Esophagus mucosa (tissue), 1 donor: Measurements from ENCODE around the gene PSTPIP2. TPM values are rescaled to one million over a fixed set of nuclear protein-coding genes. Genes with fewer than 3 reads are reported as not detected.
A peak's percentile ranks its signal among the peaks of the same experiment; 100 is the strongest.
"Not testable (repeated sequence)": the region's sequence is repeated elsewhere in the genome, so short reads cannot be mapped to it uniquely, and the experiment has no call there.

Source experiments
- ATAC-seq: fragments of 200-7000 bp; cut with Tn5 transposase; one replicate; pipeline ENCODE4 v1.9.1; 2020
- total RNA-seq: library from RNA; stranded (reverse); gene quantifications from one replicate; pipeline ENCODE4 v1.2.4, GENCODE V29; 2023
- donor health status: DM: yes; HTN: yes; CAD: no.

PSTPIP2 gene
- total RNA-seq, 1 donor from 2014 or later, result 4.7 TPM

DNA sequence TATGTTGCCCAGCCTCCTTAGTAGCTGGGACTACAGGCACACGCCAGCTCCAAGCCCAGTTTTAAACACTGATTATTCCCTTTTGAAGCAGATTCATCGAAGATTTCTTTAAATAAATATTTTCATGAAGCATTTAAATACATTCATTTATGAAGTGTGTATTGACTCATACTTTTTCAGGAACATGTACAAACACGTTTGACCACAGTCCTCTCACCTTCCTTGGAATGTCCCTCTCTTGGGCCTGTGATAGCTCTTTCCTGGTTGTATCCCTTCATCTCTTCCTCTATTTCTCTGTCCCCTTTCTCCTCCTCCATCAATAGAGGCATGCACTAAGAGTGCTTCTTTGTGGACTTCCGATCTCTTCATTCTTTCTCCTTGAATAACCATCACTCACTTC lies 2.5 kb downstream of the PSTPIP2 start:
- peak; percentile 69 for ATAC-seq

DNA sequence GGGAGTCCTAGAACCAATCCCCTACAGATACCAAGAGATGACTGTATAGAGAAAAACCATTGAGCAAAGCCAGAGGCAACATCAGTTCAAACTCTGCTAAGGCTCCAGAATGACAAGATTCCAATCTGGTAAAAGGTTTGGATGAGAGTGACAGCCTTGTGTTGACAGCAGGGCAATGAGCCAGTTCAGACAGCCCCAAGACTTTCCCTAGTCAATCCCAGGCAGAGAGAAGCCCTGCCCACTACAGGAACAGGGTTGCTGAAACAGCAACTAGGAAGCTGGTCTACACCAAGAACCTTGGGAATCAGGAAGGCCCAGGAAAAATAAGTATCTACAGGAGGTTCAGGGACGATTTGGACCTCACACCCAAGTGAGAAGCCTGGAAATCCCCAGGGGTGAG lies 3.3 kb downstream of the PSTPIP2 start:
- peak; percentile 45 for ATAC-seq

DNA sequence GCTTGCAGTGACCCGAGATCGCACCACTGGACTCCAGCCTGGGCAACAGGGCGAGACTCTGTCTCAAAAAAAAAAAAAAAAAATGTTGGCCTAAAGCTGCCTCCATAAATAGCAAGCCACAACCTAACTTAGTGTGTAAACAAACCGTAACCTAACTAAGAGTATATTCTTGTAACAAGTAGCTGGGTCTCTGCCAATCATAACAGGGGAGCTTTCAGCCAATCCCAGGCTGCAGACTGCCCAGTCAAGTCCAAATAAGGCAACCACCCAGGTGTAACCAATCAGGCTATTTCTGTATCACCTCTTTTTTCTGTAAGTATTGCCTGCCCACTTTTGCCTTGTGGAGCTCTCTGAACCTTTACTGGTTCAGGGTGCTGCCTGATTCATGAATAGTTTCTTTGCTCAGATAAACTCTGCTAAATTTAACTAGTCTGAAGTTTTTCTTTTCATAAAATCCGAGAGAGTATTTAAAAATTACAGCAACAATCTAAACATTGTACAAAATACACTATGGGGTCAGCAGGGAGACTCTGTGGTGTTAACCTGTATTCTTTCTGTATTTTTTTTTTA lies 4.5 kb downstream of the PSTPIP2 start:
- peak; percentile 12 for ATAC-seq

DNA sequence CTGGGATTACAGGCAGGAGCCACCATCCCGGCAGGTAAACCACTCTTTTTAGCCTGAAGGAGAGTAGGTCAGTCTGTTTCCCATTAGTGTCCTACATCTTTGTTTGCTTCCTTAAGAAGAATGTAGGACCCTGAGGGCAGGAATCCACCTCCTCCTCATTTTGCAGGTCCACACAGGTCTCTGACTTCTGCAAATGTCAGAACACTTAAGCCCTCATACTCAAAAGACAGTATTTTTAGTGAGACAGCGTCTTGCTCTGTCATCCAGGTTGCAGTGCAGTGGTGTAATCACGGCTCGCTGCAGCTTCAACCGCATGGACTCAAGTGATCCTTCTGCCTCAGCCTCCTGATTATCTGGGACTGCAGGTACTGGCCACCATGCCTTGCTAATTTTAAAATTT lies 9.3 kb downstream of the PSTPIP2 start:
- peak; percentile 85 for ATAC-seq

DNA sequence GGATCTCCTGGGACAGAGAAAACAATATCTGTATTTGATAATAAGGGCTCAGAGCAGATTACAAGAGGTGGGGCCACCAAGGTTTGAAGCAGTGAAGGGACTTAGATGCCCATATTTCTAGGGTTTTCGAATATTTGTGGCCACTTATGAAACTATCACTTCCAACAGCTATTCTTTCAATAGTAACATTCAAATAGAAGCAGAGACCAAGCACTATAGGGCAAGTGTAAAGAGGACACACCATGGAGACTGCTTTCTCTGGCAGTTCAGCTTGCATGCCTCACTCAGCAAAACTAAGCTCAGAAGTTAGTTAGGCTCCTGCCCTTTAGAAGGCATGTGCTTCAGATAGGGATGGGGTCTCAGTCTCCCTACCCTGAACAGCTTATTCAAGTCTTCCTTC lies 10.3 kb downstream of the PSTPIP2 start:
- ATAC-seq, result no peak

DNA sequence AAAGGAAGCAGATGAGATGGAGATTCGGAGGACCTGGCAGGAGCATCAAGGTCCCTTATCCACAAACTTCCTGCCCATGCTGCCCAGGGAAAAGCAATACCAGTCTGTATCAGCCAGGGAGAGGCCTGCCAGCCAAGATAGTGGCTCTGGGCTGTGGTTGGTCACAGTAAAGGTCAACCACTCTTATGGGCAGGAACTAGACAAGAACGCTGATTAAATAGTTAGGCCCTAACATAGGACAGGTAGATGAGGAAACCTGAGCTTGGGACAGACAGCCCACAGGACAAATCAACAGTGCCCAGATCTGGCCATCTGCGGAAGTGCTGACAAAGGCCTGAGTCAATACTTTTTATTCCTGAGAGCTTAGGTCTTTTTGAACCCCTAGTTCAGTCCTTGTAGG lies 10.7 kb downstream of the PSTPIP2 start:
- no peak for ATAC-seq

DNA sequence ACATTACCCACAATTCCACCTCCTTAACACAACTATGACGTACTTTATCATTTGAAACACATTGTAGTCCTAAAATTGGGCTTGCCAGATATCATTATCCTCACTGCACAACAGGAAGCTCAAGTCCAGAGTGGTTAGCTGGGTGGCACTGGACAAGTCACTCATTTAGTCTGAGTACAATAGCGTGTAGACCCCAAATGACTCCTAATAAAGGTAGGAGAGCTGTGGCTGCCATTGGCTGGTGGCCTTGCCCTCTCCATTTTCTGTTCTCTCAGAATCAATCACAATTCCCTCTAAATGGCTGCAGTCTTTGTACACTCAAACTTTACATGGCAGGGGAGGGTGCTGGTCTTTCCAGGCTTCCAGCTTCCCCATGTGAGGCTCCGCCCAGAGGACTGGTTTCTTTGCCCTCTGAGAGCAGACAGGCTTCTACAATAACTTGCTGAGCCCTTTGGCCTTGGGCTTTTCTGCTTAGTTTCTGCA lies 11.7 kb downstream of the PSTPIP2 start:
- peak; percentile 30 for ATAC-seq

DNA sequence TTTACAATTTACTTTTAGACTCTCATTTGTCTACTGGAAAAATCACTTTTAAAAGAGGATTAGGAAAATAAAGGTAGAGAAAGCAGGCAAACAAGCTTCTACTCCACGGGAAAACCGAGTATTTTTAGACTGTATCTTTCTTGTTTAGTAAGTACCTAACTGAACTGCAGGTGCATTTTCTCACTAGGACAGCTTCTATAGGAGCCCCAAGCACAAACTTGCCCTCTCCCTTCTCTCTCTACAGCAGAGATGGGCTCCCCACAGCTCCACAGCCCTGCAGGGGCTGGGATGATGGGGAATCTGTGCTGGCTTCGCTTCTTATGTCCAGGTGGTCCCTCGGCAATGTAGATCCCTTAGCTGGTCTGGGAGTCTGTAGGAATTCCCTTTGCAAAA lies 16.2 kb downstream of the PSTPIP2 start:
- no peak for ATAC-seq

DNA sequence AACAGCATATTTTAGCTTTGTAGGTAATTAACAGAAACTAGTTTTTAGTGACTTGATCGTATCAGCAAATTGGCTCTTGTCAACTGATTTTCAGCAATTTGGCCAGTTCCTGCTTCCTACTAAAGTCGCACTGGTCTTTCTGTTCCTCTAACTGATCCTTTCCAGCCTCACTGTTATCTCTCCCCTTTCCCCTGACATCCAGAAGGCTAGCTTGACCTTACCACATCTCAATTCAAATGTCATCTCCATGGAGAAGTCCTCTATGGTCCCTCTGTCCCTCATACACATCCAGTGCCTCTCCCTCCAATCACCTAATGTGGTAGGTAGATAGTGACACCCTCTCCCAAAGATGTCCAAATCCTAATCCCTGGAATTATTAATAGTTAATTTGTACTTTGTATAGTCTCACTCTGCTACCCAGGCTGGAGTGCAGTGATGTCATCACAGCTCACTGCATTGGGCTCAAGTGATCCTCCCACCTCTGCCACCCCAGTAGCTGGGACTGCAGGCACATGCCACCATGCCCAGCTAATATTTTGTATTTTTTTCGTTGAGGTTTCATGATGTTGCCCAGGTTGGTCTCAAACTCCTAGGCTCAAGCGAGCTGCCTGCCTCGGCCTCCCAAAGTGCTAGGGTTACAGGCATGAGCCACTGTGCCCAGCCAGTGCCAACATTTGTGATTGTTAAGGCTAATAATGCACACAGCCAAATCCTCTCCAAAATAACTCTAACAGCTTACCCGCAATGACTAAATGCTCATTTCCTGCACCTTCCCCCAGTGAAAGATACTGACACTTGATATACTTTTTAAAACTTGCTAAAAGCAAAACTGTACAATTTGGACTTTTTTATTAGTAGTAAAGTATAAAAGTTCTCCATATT lies 16.9 kb downstream of the PSTPIP2 start:
- no peak for ATAC-seq

DNA sequence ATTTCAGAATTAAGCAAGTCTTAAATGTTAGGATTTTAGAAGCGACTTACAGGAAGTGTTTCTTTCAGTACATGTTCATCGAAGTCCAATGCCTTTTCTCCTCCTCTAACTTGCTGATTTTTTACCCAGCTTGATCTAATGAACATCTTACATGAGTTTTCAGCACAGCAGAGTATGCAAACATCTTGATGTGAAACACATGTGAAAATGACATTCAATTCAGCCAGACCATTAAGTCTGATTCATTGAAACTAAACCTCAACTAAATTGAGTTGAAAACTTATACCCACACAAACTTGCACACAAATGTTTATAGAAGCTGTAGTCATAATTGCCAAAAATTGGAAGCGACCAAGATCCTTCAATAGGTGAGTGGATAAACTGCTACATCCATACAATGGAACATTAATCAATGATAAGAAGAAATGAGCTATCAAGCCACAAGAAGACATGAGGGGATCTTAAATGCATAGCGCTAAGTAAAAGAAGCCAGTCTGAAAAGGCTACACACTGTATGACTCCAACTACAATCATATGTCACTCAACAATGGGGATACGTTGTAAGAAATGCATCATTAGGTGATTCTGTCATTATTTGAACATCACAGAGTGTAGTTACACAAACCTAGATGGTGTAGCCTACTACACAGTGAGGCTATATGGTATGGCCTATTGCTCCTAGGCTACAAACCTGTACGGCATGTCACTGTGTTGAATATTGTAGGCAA lies 18.5 kb downstream of the PSTPIP2 start:
- no peak for ATAC-seq

DNA sequence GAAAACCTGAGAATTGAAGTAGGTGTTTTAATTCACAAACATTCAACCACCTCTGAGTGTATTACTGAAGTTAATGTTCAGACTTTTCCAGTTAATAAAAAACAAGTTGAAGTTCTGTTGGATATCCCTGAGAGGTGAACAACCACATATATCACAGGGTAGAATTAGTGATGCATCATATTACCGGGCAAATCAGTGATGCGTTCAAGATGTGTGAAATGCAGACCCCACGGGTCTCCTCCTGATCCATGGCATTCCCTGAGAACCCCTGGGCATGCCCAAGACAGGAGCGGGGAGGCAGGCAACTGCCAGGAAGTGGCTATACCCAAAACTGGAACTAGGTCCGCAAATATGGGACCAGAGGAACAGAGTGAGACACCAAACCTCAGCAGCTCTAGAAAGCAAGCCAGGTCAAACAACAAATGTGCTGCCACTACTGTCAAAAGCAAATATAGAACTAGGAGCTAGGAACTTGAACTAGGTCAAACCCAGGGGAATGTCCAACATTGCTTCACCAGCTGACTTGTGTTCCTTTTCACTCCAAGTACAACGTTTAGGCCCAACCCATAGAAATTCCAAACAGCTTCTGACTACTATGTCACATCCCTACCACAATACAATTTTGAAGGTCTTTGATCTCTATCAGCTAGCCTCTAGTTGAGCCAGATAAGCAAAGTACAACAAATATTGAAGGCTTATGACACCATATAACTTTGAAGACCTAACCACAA lies 20.2 kb downstream of the PSTPIP2 start:
- ATAC-seq, result no peak

DNA sequence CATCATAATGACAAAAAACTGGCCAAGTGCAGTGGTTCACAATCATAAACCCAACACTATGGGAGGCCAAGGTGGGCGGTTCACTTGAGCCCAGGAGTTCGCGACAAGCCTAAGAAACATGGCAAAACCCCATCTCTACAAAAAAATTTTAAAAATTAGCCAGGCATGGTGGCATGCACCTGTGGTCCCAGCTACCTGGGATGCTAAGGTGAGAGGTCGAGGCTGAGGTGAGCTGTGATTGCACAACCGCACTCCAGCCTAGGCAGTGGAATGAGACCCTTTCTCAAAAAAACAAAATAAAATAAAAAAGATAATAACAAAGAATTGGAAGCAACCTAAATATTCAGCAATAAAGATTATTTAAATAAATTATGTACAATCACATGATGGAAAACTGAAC lies 21.8 kb downstream of the PSTPIP2 start:
- ATAC-seq, result no peak

DNA sequence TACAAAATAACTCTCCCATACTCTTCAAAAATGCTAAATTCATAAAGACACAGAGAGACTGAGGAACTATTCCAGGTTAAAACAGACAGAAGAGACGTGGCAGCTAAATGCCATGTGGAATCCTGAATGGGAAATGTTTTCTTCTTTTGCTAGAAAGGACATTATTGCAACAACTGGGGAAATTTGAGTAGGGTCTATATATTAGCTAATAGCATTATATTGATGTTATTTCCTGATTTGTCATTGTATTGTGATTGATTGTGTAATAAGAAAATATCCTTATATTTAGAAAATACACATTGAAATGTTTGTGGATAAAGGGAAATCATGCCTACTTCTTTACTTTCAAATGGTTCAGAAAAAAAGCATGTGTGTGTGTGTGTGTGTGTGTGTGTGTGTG lies 23.4 kb downstream of the PSTPIP2 start:
- ATAC-seq, result no peak

DNA sequence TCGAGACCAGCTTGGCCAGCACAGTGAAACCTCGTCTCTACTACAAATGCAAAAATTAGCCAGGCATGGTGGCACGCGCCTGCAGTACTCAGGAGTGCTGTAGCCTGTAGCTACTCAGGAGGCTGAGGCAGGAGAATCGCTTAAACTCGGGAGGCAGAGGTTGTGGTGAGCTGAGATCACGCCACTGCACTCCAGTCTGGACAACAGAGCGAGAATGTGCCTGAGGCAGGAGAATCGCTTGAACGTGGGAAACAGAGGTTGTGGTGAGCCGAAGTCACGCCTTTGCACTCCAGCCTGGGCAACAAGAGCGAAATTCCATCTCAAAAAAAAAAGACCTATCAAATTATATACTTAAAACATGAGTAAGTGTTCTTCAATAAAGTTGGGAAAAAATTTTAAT lies 24.7 kb downstream of the PSTPIP2 start:
- ATAC-seq, result not testable (repeated sequence)

DNA sequence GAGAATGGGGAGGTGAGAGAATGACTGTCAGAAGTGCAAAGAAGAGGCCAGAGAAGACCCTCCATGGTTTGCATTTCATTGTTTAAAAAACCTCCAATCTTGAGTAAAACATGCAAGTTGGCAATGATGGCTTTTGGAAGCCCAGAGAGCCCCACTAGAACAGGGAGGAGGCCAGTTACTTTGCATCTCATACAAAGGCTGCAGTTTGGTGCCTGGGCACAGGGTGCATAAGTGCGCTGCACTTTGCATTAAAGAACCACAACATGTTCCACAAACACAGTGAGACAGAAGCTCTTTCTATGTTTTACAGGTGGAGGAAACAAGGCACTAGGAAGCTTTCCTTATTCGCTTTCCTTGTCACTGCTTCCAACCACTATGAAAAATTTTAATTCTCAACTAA lies 25.4 kb downstream of the PSTPIP2 start:
- ATAC-seq, result no peak

DNA sequence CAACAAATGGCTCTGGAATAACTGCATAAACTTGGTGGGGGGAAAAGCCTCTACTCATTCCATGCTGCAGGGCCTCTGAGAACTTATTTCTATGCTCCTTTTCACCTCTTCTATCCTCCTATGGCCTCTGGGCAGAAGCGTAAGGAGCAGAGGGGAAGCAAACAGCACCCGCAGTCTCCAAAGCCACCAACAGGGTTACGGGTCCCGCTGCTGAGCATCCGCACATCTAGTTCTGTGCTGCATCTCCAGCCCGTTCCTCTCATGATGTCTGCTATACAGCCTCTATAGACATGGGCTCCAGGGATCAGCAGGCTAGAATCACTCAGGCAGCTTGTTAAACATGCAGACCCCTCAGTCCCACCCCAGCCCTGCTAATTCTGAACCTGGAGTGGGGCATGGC lies 25.9 kb downstream of the PSTPIP2 start:
- no peak for ATAC-seq

DNA sequence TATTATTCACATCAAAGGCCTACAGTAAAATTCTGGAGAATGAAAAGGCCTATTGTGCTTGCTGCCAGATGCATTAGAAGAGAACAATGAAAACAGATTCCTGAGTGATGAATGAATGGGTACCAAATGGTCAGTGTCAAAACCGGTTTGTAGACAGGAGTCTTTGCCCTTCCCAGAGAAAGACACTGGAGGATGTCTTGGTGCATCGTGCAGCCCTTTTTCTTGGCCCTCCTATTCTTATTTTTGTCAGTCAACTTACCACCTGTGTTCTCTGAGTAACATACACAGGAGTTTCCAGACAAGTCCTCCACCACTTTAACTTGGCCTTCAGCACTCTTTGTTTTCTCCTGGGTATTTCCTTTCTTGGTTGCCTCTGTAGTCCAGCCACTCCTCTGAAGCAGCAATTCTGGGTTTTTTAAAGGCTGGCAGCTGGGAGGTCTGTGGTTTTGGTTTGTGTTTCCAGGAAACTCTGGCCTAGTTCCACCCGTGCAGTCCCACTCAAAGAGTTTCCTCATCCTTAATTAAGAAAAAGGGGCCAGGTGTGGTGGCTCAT lies 29.4 kb downstream of the PSTPIP2 start:
- ATAC-seq, result peak; percentile 39

DNA sequence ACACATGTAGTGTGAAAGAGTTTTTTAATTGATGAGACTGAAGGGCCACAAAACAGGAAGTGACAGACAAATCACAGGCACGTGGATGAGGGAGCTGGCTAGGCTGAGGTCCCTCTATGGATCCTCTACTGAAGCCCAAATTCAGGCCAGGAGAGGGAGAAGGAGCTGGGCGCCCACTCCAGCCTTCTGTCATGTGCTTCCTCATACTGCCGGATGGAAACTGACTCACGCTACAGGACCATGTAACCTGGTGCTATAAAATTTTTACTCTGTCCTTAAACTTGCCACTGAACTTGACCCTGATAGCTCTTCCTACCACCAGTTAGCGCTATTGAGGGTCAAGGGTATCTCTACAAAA lies 31.3 kb downstream of the PSTPIP2 start:
- no peak for ATAC-seq

DNA sequence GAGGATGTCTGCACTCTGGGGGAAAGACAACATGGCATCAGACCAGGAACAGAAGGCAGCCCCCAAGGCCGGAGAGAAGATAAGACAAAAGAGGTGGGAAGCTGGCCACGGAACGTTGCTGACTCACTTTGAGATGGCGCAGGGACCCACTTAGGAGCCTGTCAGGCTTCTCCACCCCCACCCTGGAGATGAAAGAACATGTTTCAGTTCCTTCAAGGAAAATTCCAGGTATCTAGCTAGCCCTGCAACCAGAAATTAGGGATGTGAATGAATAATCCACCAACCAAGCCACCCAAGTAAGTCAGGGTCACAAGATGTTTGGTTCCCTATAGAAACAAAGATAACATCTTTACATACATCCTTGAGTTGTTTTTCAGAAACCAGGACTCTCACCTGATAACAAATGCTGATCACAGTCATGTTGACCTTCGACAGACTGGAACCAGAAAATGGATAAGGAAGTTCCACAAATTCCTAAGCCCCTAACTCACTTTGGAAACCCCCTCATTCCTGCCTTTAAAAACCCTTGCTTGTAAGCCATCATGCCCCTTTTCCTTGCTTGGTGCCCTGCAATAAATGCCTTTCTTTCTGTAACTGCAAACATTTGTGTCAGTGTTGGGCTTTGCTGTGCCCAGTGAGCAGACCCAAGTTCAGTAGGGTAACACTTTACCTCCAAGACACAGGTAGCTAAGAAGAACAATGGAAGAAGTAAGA lies 31.9 kb downstream of the PSTPIP2 start:
- ATAC-seq, result no peak

DNA sequence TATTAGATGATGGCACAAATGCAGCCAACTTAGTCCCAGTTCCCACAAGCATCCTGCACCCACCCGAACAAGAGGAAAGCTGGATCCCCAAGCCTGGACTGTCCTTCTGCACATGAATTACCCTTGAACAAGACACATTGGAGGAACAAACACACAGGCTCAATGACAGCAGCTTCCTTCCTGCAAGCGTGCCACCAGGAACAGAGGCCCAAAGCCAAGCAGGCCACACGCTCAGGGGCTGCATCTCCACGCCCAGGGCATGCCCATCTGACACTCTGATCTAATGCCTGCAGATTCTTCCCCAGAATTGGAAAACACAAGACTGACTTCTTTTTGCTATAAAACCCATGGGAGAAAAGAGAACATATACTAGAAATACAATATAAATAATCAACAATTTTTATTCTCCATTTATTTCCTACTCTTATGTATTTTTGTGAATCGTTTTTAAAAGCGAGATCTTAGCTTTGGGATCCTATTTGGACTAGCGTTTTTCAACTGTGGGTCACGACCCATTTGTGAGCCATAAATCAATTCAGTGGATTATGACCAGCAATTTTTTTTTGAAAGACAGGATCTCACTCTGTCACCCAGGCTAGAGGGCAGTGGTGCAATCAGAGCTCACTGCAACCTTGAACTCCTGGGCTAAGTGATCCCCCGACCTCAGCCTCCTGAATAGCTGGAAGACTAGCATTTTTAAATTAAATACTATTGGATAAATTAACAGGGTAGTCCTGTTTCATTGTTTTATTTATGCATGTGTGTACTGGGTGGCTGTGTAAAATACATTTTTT lies 34.4 kb downstream of the PSTPIP2 start:
- no peak for ATAC-seq
